GM19035 (cell line): ENCODE data around the gene C16orf89.

ENCODE experiments used
- ATAC-seq: cut with Tn5 transposase; IDR thresholded peaks from one replicate; pipeline ENCODE4 v1.9.1; 2021; ENCODE audit not compliant: unreplicated experiment

C16orf89 gene

GRCh38 chr16:5033256-5034166 is 32.2 kb downstream of the C16orf89 start, which contains the start of gene NAGPA:
TSS of gene NAGPA (minus strand) at chr16:5033935. CDS start at chr16:5033914, 21 bp downstream.
- ATAC-seq = peak; percentile 93

GRCh38 chr16:5032748-5033167 is 33.0 kb downstream of the C16orf89 start:
- no peak for ATAC-seq

- ATAC-seq = no peak
Observed at GRCh38 chr16:5031601-5032000, 34.2 kb downstream of the C16orf89 start.

- no peak for ATAC-seq
Observed at GRCh38 chr16:5030251-5030870, 35.4 kb downstream of the C16orf89 start.

GRCh38 chr16:5028950-5029475 is 36.7 kb downstream of the C16orf89 start:
- ATAC-seq = no peak

- ATAC-seq = no peak
Observed at GRCh38 chr16:5027575-5028235, 38.1 kb downstream of the C16orf89 start.

GRCh38 chr16:5027086-5027485 is 38.7 kb downstream of the C16orf89 start:
- ATAC-seq = no peak

GRCh38 chr16:5026664-5027063 is 39.1 kb downstream of the C16orf89 start:
- ATAC-seq = no peak

GRCh38 chr16:5025171-5025632 is 40.6 kb downstream of the C16orf89 start:
- no peak for ATAC-seq

GRCh38 chr16:5024632-5025031 is 41.1 kb downstream of the C16orf89 start:
- ATAC-seq = no peak

- ATAC-seq = no peak
Observed at GRCh38 chr16:5022521-5022920, 43.2 kb downstream of the C16orf89 start.

- no peak for ATAC-seq
Observed at GRCh38 chr16:5020551-5020950, 45.2 kb downstream of the C16orf89 start.

- no peak for ATAC-seq
Observed at GRCh38 chr16:5019775-5020174, 46.0 kb downstream of the C16orf89 start.

- ATAC-seq = no peak
Observed at GRCh38 chr16:5018793-5019192, 47.0 kb downstream of the C16orf89 start.

- ATAC-seq = no peak
Observed at GRCh38 chr16:5017678-5017969, 48.1 kb downstream of the C16orf89 start.

- ATAC-seq = no peak
Observed at GRCh38 chr16:5016967-5017677, 48.6 kb downstream of the C16orf89 start.

- ATAC-seq = no peak
Observed at GRCh38 chr16:5015887-5016286, 49.9 kb downstream of the C16orf89 start.

- no peak for ATAC-seq
Observed at GRCh38 chr16:5015351-5015750, 50.4 kb downstream of the C16orf89 start.

GRCh38 chr16:5012887-5013286 is 52.9 kb downstream of the C16orf89 start:
- no peak for ATAC-seq

- ATAC-seq = no peak
Observed at GRCh38 chr16:5011637-5012036, 54.1 kb downstream of the C16orf89 start.
